ENCODE data around the gene SCAANT1. TPM values are rescaled to one million over a fixed set of nuclear protein-coding genes. Genes with fewer than 3 reads are reported as not detected.
A peak's percentile ranks its signal among the peaks of the same experiment; 100 is the strongest.

The SCAANT1 gene
- not detected for total RNA-seq

- TF ChIP-seq CTCF (IDR thresholded peaks at IDR 0.05): no peak
- peak; percentile 93 for ATAC-seq (ENCODE audit: low FRiP score)
- DNase-seq (ENCODE audit: low spot score): peak; percentile 57
These were observed at the start of gene SCAANT1 for GRCh38 chr3:63911873-63912767. SCAANT1 (minus strand) TSS chr3:63912383.

- TF ChIP-seq CTCF (IDR thresholded peaks at IDR 0.05): no peak
- ATAC-seq (ENCODE audit: low FRiP score) (peak; percentile 46), DNase-seq (ENCODE audit: low spot score) (no peak)
These were observed 49.7 kb upstream of the SCAANT1 start for GRCh38 chr3:63961891-63962290.

GRCh38 chr3:63960048-63960711 lies 48.0 kb upstream of the SCAANT1 start:
- no peak for TF ChIP-seq CTCF (IDR thresholded peaks at IDR 0.05)
- DNase-seq (ENCODE audit: low spot score): no peak
- peak; percentile 52 for ATAC-seq (ENCODE audit: low FRiP score)

- TF ChIP-seq CTCF (IDR thresholded peaks at IDR 0.05): no peak
- no peak for DNase-seq (ENCODE audit: low spot score)
- peak; percentile 37 for ATAC-seq (ENCODE audit: low FRiP score)
These were observed 47.0 kb upstream of the SCAANT1 start for GRCh38 chr3:63959146-63959545.

- ATAC-seq (ENCODE audit: low FRiP score): no peak
- no peak for DNase-seq (ENCODE audit: low spot score)
- TF ChIP-seq CTCF (IDR thresholded peaks at IDR 0.05): no peak
These were observed 43.8 kb upstream of the SCAANT1 start for GRCh38 chr3:63955830-63956545.

- DNase-seq (ENCODE audit: low spot score) (no peak), ATAC-seq (ENCODE audit: low FRiP score) (no peak)
- TF ChIP-seq CTCF (IDR thresholded peaks at IDR 0.05): no peak
These were observed 43.0 kb upstream of the SCAANT1 start for GRCh38 chr3:63955036-63955650.
